IMR-90 (cell line): ENCODE data around the gene SEZ6L. TPM values are rescaled to one million over a fixed set of nuclear protein-coding genes. Genes with fewer than 3 reads are reported as not detected.

Experiments
- ATAC-seq: fragments of 200-7000 bp; cut with Tn5 transposase; 2 replicates; pipeline ENCODE4 v1.9.1; 2020; ENCODE audit warnings: low read depth, mild to moderate bottlenecking, moderate library complexity
- BruUV-seq: library from RNA; stranded (reverse); fragments of 400-500 nt; replicated peaks from 2 replicates; lab custom pipeline; 2021; lab: Mats Ljungman, UMichigan
- CTCF ChIA-PET: fragments of 300-600 bp; formaldehyde crosslinking; extraction: SDS; loops from one replicate; lab custom pipeline; 2021; ENCODE audit warnings: antibody characterized with exemption; lab: Yijun Ruan, JAX
- POLR2A ChIA-PET: fragments of 300-600 bp; sonication (Branson Sonifier 250); formaldehyde crosslinking; loops from one replicate; lab custom pipeline; 2022; ENCODE audit warnings: antibody characterized with exemption; ENCODE audit not compliant: unreplicated experiment; lab: Charles Lee
- DNase-seq: peaks from one replicate; pipeline ENCODE4 v3.0.0; 2013
- H2AFZ ChIP-seq: replicated peaks from 2 replicates; pipeline ENCODE3; 2013; ENCODE audit warnings: low read length, mild to moderate bottlenecking; ENCODE audit not compliant: poor library complexity
- H2AK5ac ChIP-seq: 2 replicates; pipeline ENCODE4 v1.6.1; 2013; ENCODE audit warnings: low read depth, low read length, inconsistent platforms
- H2AK9ac ChIP-seq: replicated peaks from 2 replicates; pipeline ENCODE3; 2013; ENCODE audit warnings: mild to moderate bottlenecking, low read depth, low read length, moderate library complexity; ENCODE audit not compliant: poor library complexity
- H2BK120ac ChIP-seq: 2 replicates; pipeline ENCODE4 v1.6.1; 2013; ENCODE audit warnings: low read depth, low read length, inconsistent platforms
- H2BK15ac ChIP-seq: 3 replicates; pipeline ENCODE4 v1.6.1; 2013; ENCODE audit warnings: low read depth, low read length, inconsistent platforms
- H2BK20ac ChIP-seq: 2 replicates; pipeline ENCODE4 v1.6.1; 2013; ENCODE audit warnings: low read depth, mild to moderate bottlenecking, inconsistent platforms, low read length, moderate library complexity
- H2BK5ac ChIP-seq: 2 replicates; pipeline ENCODE4 v1.6.1; 2013; ENCODE audit warnings: mild to moderate bottlenecking, low read depth, low read length, inconsistent platforms; ENCODE audit not compliant: poor library complexity, severe bottlenecking
- H3K14ac ChIP-seq: replicated peaks from 2 replicates; pipeline ENCODE4 v1.6.1; 2013; ENCODE audit warnings: low read depth, low read length, inconsistent platforms
- H3K18ac ChIP-seq: 2 replicates; pipeline ENCODE4 v1.6.1; 2013; ENCODE audit warnings: low read depth, low read length, control low read depth
- H3K23ac ChIP-seq: 2 replicates; pipeline ENCODE4 v1.6.1; 2013; ENCODE audit warnings: low read depth, low read length, inconsistent platforms
- H3K27ac ChIP-seq: 2 replicates; pipeline ENCODE4 v1.5.1; 2013; ENCODE audit warnings: mild to moderate bottlenecking, control low read depth, low read length; ENCODE audit not compliant: insufficient read depth
- H3K27me3 ChIP-seq: 2 replicates; pipeline ENCODE4 v1.6.1; 2013; ENCODE audit warnings: low read length; ENCODE audit not compliant: control insufficient read depth, insufficient read depth
- H3K36me3 ChIP-seq: 2 replicates; pipeline ENCODE4 v1.6.1; 2013; ENCODE audit warnings: low read length, mixed read lengths; ENCODE audit not compliant: control insufficient read depth, insufficient read depth
- H3K4ac ChIP-seq: 2 replicates; pipeline ENCODE4 v1.6.1; 2013; ENCODE audit warnings: low read depth, low read length, inconsistent platforms
- H3K4me1 ChIP-seq: 2 replicates; pipeline ENCODE4 v1.6.1; 2013; ENCODE audit warnings: low read length, mixed read lengths; ENCODE audit not compliant: control insufficient read depth, insufficient read depth
- H3K4me2 ChIP-seq: 2 replicates; pipeline ENCODE4 v1.6.1; 2013; ENCODE audit warnings: low read depth, mild to moderate bottlenecking, control low read depth, low read length, moderate library complexity
- H3K4me3 ChIP-seq: 2 replicates; pipeline ENCODE4 v1.5.1; 2013; ENCODE audit warnings: low read depth, mild to moderate bottlenecking, control low read depth, low read length, moderate library complexity; ENCODE audit not compliant: insufficient read depth
- H3K56ac ChIP-seq: 2 replicates; pipeline ENCODE4 v1.6.1; 2013; ENCODE audit warnings: low read length, inconsistent platforms; ENCODE audit not compliant: insufficient read depth; ENCODE audit errors: extremely low read depth
- H3K79me1 ChIP-seq, 2 experiments: 2 replicates each; pipeline ENCODE4 v1.6.1; 2013; ENCODE audit warnings: low read length in 2 of 2, inconsistent platforms in 1 of 2, low read depth in 1 of 2
- H3K9ac ChIP-seq: 2 replicates; pipeline ENCODE4 v1.6.1; 2013; ENCODE audit warnings: low read depth, low read length, control low read depth
- H3K9me1 ChIP-seq: 2 replicates; pipeline ENCODE4 v1.6.1; 2013; ENCODE audit warnings: low read length, inconsistent platforms; ENCODE audit not compliant: insufficient read depth
- H3K9me3 ChIP-seq: 2 replicates; pipeline ENCODE4 v1.6.1; 2013; ENCODE audit warnings: low read length; ENCODE audit not compliant: control insufficient read depth, insufficient read depth
- H4K20me1 ChIP-seq: 2 replicates; pipeline ENCODE4 v1.6.1; 2013; ENCODE audit warnings: low read length, inconsistent platforms; ENCODE audit not compliant: insufficient read depth
- H4K5ac ChIP-seq: 2 replicates; pipeline ENCODE4 v1.6.1; 2013; ENCODE audit warnings: mild to moderate bottlenecking, low read depth, low read length, control low read depth
- H4K8ac ChIP-seq, 2 experiments: 2 replicates each; pipeline ENCODE4 v1.6.1; 2013; ENCODE audit warnings: low read depth in 2 of 2, low read length in 2 of 2, control low read depth in 1 of 2, inconsistent platforms in 1 of 2
- H4K91ac ChIP-seq: 2 replicates; pipeline ENCODE4 v1.6.1; 2013; ENCODE audit warnings: low read depth, low read length, inconsistent platforms; ENCODE audit not compliant: insufficient read depth
- BHLHE40 ChIP-seq: fragments of 150-350 bp; IDR thresholded peaks from 2 replicates; pipeline ENCODE4 v1.6.1; 2016; ENCODE audit warnings: mild to moderate bottlenecking, low read depth, low read length
- CEBPB ChIP-seq: IDR thresholded peaks from 2 replicates; pipeline ENCODE4 v1.6.1; 2012; ENCODE audit warnings: low read depth, low read length, improper control_type of control experiment
- CHD1 ChIP-seq: IDR thresholded peaks from 2 replicates; pipeline ENCODE4 v1.6.1; 2012; ENCODE audit warnings: low read depth, low read length, improper control_type of control experiment
- CTCF ChIP-seq: conservative IDR thresholded peaks from 2 replicates; pipeline ENCODE4 v1.5.1; 2012; ENCODE audit warnings: mild to moderate bottlenecking, low read depth, low read length, improper control_type of control experiment
- ELK1 ChIP-seq: fragments of 150-350 bp; IDR thresholded peaks from 2 replicates; pipeline ENCODE4 v1.6.1; 2016; ENCODE audit warnings: low read depth, mild to moderate bottlenecking, low read length, moderate library complexity, borderline replicate concordance
- FOS ChIP-seq: fragments of 150-350 bp; IDR thresholded peaks from 2 replicates; pipeline ENCODE4 v1.6.1; 2016; ENCODE audit warnings: low read depth, low read length
- MAFK ChIP-seq: IDR thresholded peaks from 2 replicates; pipeline ENCODE4 v1.6.1; 2012; ENCODE audit warnings: low read depth, low read length, improper control_type of control experiment
- MXI1 ChIP-seq: IDR thresholded peaks from 2 replicates; pipeline ENCODE4 v1.6.1; 2012; ENCODE audit warnings: low read depth, mild to moderate bottlenecking, low read length, moderate library complexity, borderline replicate concordance
- RAD21 ChIP-seq: IDR thresholded peaks from 2 replicates; pipeline ENCODE4 v1.6.1; 2012; ENCODE audit warnings: low read length, improper control_type of control experiment
- RCOR1 ChIP-seq: IDR thresholded peaks from 2 replicates; pipeline ENCODE4 v1.6.1; 2012; ENCODE audit warnings: mild to moderate bottlenecking, low read length, improper control_type of control experiment; ENCODE audit not compliant: insufficient replicate concordance
- WGBS, 2 experiments: methylation state at CpG; one replicate each; pipeline versions ENCODE4 v1.1.5 to v1.1.7; 2013; ENCODE audit warnings: missing lambda C conversion rate in 2 of 2; ENCODE audit not compliant: insufficient read length in 1 of 2; ENCODE audit errors: extremely low coverage in 2 of 2; 5-methylcytosine and 5-hydroxymethylcytosine counted together
- dilution Hi-C: fragments of 300-500 bp; cut with HindIII; formaldehyde crosslinking; loops from one replicate; pipeline ENCODE4 v1.14.3; 2018; ENCODE audit warnings: low sequenced_read_pairs; ENCODE audit not compliant: unreplicated experiment
- in situ Hi-C: fragments of 300-500 bp; cut with MboI; formaldehyde crosslinking; loops from 3 replicates; pipeline ENCODE4 v1.14.3; 2019; ENCODE audit warnings: low sequenced_read_pairs, inconsistent platforms, mixed read lengths
- intact Hi-C: fragments of 100-400 bp; cut with micrococcal nuclease; formaldehyde crosslinking; loops from 2 replicates; pipeline ENCODE4 v1.10.0; 2022
- polyA plus RNA-seq, 3 experiments: library from polyadenylated mRNA; depleted of rRNA; stranded (reverse); fragments of >200 nt; gene quantifications; 2 replicates each; pipeline ENCODE4 v1.2.3, GENCODE V29; 2012; ENCODE audit warnings: low replicate concordance in 1 of 3
- total RNA-seq: library from RNA; depleted of rRNA; stranded (reverse); fragments of >200 nt; gene quantifications from 2 replicates; pipeline ENCODE4 v1.2.3, GENCODE V29; 2012

SEZ6L gene
- total and polyA plus RNA-seq, 2 of the 4 experiments (the other 2 are of a cell fraction), result not detected

GRCh38 chr22:26295563-26296126, 126.4 kb downstream of the SEZ6L start:
- Histone ChIP-seq H2BK120ac (no peak overlapping the region), H4K91ac (no peak overlapping the region), H3K14ac (no peak overlapping the region), H3K4me1 (no peaks in the 10 kb centered on the region), H3K9me3 (no peaks in the 10 kb centered on the region), H3K79me1 (no peaks in the 10 kb centered on the region), H2AK9ac (no peak overlapping the region), H2BK20ac (no peak overlapping the region), H3K27me3 (no peaks in the 10 kb centered on the region), H3K23ac (no peak overlapping the region), H3K4me3 (no peak overlapping the region), H2BK5ac (no peak overlapping the region), H3K9ac (no peak overlapping the region), H3K18ac (no peak overlapping the region), H2BK15ac (no peak overlapping the region), H2AK5ac (no peak overlapping the region), H3K27ac (no peak overlapping the region), H3K56ac (no peak overlapping the region), H3K9me1 (no peaks in the 10 kb centered on the region), H4K8ac (no peak overlapping the region), H4K5ac (no peak overlapping the region), H4K20me1 (no peaks in the 10 kb centered on the region), H3K4me2 (no peak overlapping the region), H3K4ac (no peak overlapping the region), H3K36me3 (no peaks in the 10 kb centered on the region), H2AFZ (no peak overlapping the region)
- 0% methylated on average over 1 of the region's 3 CpGs; no CpG with 5 or more reads in 1 of the 2 experiments for WGBS, 2 experiments
- TF ChIP-seq MXI1 (no peak), MAFK (no peak), FOS (no peak), CTCF (no peak), CHD1 (no peak), RCOR1 (no peak), CEBPB (no peak), RAD21 (no peak), ELK1 (no peak), BHLHE40 (no peak)
- no TSS peak for BruUV-seq
- in situ Hi-C loops (no loop called here), dilution Hi-C loops (no loop called here), intact Hi-C loops (loop anchor here (10.0 kb wide), 1 partner anchor 59 kb away; no protein-coding TSS in a partner anchor)
- ATAC-seq (no peak), DNase-seq (no peak)
- ChIA-PET CTCF (no interaction called here), POLR2A (no interaction called here)
